ENCODE data around the gene MS4A7. TPM values are rescaled to one million over a fixed set of nuclear protein-coding genes. Genes with fewer than 3 reads are reported as not detected.

The MS4A7 gene
- polyA plus RNA-seq, 2 of the 4 experiments (the other 2 are of a cell fraction), result not detected

DNA sequence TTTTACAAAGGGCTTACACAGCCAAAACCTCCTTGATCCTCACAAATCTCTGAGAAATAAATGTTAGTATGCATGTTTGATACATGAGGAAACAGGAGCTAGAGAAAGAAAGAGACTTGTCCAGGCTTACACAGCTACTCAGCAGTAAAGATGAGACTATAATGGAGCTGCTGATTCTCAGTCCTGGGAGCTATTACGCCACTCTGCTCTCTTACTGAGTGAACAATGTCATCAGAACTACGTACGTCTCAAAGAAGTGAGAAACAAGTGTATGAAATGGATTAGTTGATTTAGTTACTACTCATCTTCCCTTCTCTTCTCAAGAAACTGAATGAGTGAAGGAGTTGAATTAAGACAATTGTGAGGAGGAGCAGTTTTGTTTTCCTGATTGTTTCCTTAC is 39.0 kb upstream of the MS4A7 start:
- ChIA-PET CTCF (interaction anchor here (0.7 kb wide), 1 partner anchor 74 kb away, joined by 3 read pairs; no protein-coding TSS in a partner anchor), POLR2A (no interaction called here)
- no peak overlapping the region for H3K4me2 ChIP-seq
- no peak overlapping the region for H3K4me3 ChIP-seq
- FAIRE-seq (no peak), DNase-seq (ENCODE audit: low read depth in 1 of 2, low spot score in 1 of 2) (no peak), ATAC-seq (no peak)
- no peaks in the 10 kb centered on the region for H3K4me1 ChIP-seq
- no peaks in the 10 kb centered on the region for H3K9me3 ChIP-seq
- H3K27ac ChIP-seq, result no peak overlapping the region
- TF ChIP-seq, protein P1, sequence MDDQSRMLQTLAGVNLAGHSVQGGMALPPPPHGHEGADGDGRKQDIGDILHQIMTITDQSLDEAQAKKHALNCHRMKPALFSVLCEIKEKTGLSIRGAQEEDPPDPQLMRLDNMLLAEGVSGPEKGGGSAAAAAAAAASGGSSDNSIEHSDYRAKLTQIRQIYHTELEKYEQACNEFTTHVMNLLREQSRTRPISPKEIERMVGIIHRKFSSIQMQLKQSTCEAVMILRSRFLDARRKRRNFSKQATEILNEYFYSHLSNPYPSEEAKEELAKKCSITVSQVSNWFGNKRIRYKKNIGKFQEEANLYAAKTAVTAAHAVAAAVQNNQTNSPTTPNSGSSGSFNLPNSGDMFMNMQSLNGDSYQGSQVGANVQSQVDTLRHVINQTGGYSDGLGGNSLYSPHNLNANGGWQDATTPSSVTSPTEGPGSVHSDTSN (IDR thresholded peaks at IDR 0.05), result no peak
- TF ChIP-seq, protein P2, sequence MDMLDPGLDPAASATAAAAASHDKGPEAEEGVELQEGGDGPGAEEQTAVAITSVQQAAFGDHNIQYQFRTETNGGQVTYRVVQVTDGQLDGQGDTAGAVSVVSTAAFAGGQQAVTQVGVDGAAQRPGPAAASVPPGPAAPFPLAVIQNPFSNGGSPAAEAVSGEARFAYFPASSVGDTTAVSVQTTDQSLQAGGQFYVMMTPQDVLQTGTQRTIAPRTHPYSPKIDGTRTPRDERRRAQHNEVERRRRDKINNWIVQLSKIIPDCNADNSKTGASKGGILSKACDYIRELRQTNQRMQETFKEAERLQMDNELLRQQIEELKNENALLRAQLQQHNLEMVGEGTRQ (IDR thresholded peaks at IDR 0.05), result no peak
- TF ChIP-seq POLR2A (IDR thresholded peaks at IDR 0.05; ENCODE audit: low read length) (no peak), TFCP2L1 (CRISPR knock-in tag; IDR thresholded peaks at IDR 0.05) (no peak)
- 29% methylated on average over 3 of the region's 3 CpGs for WGBS (ENCODE audit: missing lambda C conversion rate)

DNA sequence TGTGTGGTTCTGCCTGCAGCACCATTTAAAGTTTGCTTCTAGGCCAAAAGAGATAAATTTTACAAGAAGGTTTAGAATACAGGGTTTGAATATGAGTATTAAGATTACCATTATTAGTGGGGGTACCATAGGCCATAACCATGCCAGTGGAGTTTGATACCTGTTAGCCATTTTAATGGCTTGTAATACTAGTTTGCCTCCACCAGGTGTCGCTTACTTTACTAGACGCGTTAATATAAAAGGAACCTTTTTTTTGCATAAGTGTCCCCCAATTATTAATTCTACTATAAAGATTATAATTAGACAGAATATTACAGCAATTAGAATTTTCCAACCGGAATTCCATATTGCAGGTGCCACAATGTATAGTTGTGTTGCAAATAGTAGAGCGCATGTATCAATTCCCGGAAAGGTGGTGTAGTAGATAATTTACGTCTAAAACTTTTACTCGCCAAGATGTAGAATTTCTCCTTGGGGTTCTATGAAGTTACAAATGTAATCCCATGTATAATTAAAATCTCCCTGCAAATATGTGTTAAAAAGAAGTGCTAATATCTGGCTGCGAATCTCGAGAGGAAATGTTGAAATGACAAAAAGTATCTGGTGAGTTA is 35.1 kb upstream of the MS4A7 start:
- Histone ChIP-seq H3K27ac (no peak overlapping the region), H3K4me3 (no peak overlapping the region), H3K4me2 (no peak overlapping the region), H3K9me3 (no peaks in the 10 kb centered on the region), H3K4me1 (no peaks in the 10 kb centered on the region)
- DNase-seq (ENCODE audit: low read depth in 1 of 2, low spot score in 1 of 2) (peak; percentile 10 to 29), FAIRE-seq (no peak), ATAC-seq (peak in 1 of 2 experiments; percentile 60; a peak in 1 of 6 replicates)
- no peak for TF ChIP-seq HOXB13 (CRISPR knock-in tag; IDR thresholded peaks at IDR 0.05; ENCODE audit: low read depth)
- no peak for TF ChIP-seq RAD21 (conservative IDR thresholded peaks at IDR 0.05 in 1 of 2, IDR thresholded peaks at IDR 0.05 in 1 of 2)
- TF ChIP-seq BHLHE40 (IDR thresholded peaks at IDR 0.05; ENCODE audit: low read depth, low read length), result no peak
- TF ChIP-seq SMC3 (IDR thresholded peaks at IDR 0.05), result 0 out of 3 replicates have a peak, but pooled peaks have one; percentile 10
- no peak for TF ChIP-seq FOSL2 (IDR thresholded peaks at IDR 0.05)
- TF ChIP-seq FOSL2 (CRISPR knock-in tag; IDR thresholded peaks at IDR 0.05), result no peak
- no peak for TF ChIP-seq RNF2 (IDR thresholded peaks at IDR 0.05; ENCODE audit: borderline replicate concordance, low read depth)
- TF ChIP-seq, protein P3, sequence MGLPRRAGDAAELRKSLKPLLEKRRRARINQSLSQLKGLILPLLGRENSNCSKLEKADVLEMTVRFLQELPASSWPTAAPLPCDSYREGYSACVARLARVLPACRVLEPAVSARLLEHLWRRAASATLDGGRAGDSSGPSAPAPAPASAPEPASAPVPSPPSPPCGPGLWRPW (IDR thresholded peaks at IDR 0.05), result no peak
- no peak for TF ChIP-seq TP53 (CRISPR knock-in tag; IDR thresholded peaks at IDR 0.05)
- no peak for TF ChIP-seq FOXS1 (CRISPR knock-in tag; IDR thresholded peaks at IDR 0.05)
- TF ChIP-seq, protein P4, sequence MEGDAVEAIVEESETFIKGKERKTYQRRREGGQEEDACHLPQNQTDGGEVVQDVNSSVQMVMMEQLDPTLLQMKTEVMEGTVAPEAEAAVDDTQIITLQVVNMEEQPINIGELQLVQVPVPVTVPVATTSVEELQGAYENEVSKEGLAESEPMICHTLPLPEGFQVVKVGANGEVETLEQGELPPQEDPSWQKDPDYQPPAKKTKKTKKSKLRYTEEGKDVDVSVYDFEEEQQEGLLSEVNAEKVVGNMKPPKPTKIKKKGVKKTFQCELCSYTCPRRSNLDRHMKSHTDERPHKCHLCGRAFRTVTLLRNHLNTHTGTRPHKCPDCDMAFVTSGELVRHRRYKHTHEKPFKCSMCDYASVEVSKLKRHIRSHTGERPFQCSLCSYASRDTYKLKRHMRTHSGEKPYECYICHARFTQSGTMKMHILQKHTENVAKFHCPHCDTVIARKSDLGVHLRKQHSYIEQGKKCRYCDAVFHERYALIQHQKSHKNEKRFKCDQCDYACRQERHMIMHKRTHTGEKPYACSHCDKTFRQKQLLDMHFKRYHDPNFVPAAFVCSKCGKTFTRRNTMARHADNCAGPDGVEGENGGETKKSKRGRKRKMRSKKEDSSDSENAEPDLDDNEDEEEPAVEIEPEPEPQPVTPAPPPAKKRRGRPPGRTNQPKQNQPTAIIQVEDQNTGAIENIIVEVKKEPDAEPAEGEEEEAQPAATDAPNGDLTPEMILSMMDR (IDR thresholded peaks at IDR 0.05), result peak; percentile 45
- TF ChIP-seq HOXB5 (CRISPR knock-in tag; IDR thresholded peaks at IDR 0.05), result no peak
- WGBS (ENCODE audit: missing lambda C conversion rate), result 46% methylated on average over 10 of the region's 10 CpGs
- ChIA-PET CTCF (interaction anchor here (0.8 to 3.3 kb wide), 5 partner anchors 10 to 252 kb away, joined by 3 to 18 read pairs (median 3); no protein-coding TSS in a partner anchor), POLR2A (no interaction called here)

DNA sequence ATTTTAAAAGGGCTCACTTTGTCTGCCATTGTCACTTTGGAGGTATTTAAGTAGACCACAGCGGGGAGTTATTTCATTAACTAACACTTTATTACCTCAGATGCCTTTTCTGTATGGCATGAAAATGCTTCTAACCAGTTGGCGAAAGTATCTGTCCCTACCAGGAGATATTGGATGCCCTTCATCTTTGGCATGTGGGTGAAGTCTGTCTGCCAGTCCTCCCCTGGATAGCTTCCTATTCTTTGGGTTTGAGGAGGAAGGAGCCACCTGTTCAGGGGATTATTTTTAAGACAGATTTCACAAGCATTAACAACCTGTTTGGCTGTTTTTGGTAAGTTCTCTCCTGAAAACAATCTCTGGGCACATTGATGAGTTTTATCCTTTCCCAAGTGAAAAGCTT is 34.2 kb upstream of the MS4A7 start:
- Histone ChIP-seq H3K4me1 (no peaks in the 10 kb centered on the region), H3K9me3 (no peaks in the 10 kb centered on the region), H3K27ac (no peak overlapping the region), H3K4me3 (no peak overlapping the region), H3K4me2 (no peak overlapping the region)
- POLR2A ChIA-PET, result no interaction called here
- CTCF ChIA-PET, result interaction anchor here (0.6 to 3.3 kb wide), 5 partner anchors 20 to 798 kb away, joined by 3 to 18 read pairs (median 3); partner anchors contain the start of gene MS4A15
- FAIRE-seq (no peak), DNase-seq (ENCODE audit: low read depth in 1 of 2, low spot score in 1 of 2) (no peak), ATAC-seq (no peak)
- whole genome bisulfite sequencing (ENCODE audit: missing lambda C conversion rate), result 62% methylated on average over 2 of the region's 2 CpGs
- TF ChIP-seq ZC3H11A (IDR thresholded peaks at IDR 0.05) (no peak), EP300 (IDR thresholded peaks at IDR 0.05) (no peak), CHD2 (IDR thresholded peaks at IDR 0.05; ENCODE audit: low read length, partially characterized antibody) (no peak), KDM1A (IDR thresholded peaks at IDR 0.05; ENCODE audit: low read depth) (no peak), ZSCAN20 (CRISPR knock-in tag; IDR thresholded peaks at IDR 0.05) (no peak), HOXB13 (CRISPR knock-in tag; IDR thresholded peaks at IDR 0.05; ENCODE audit: low read depth) (no peak), CHD4 (IDR thresholded peaks at IDR 0.05; ENCODE audit: borderline replicate concordance) (no peak), NFE2L2 (conservative IDR thresholded peaks at IDR 0.05; ENCODE audit: low read length) (no peak), FOSL2 (IDR thresholded peaks at IDR 0.05) (no peak), FOSL2 (CRISPR knock-in tag; IDR thresholded peaks at IDR 0.05) (no peak), SMC3 (IDR thresholded peaks at IDR 0.05) (no peak), NPAS2 (CRISPR knock-in tag; IDR thresholded peaks at IDR 0.05; ENCODE audit: borderline replicate concordance) (no peak), RFX5 (IDR thresholded peaks at IDR 0.05) (no peak)
- TF ChIP-seq, protein P5, sequence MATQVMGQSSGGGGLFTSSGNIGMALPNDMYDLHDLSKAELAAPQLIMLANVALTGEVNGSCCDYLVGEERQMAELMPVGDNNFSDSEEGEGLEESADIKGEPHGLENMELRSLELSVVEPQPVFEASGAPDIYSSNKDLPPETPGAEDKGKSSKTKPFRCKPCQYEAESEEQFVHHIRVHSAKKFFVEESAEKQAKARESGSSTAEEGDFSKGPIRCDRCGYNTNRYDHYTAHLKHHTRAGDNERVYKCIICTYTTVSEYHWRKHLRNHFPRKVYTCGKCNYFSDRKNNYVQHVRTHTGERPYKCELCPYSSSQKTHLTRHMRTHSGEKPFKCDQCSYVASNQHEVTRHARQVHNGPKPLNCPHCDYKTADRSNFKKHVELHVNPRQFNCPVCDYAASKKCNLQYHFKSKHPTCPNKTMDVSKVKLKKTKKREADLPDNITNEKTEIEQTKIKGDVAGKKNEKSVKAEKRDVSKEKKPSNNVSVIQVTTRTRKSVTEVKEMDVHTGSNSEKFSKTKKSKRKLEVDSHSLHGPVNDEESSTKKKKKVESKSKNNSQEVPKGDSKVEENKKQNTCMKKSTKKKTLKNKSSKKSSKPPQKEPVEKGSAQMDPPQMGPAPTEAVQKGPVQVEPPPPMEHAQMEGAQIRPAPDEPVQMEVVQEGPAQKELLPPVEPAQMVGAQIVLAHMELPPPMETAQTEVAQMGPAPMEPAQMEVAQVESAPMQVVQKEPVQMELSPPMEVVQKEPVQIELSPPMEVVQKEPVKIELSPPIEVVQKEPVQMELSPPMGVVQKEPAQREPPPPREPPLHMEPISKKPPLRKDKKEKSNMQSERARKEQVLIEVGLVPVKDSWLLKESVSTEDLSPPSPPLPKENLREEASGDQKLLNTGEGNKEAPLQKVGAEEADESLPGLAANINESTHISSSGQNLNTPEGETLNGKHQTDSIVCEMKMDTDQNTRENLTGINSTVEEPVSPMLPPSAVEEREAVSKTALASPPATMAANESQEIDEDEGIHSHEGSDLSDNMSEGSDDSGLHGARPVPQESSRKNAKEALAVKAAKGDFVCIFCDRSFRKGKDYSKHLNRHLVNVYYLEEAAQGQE (IDR thresholded peaks at IDR 0.05), result no peak
